Peyer's patch (tissue), 4 donors: ENCODE data around the gene LRRK1.

Source experiments
- POLR2A ChIP-seq, 2 donors: fragments of 450-650 bp; IDR thresholded peaks; one replicate each; pipeline ENCODE4 v1.5.1; 2017; ENCODE audit warnings: antibody characterized with exemption in 2 of 2, mild to moderate bottlenecking in 2 of 2, moderate library complexity in 2 of 2
- TF ChIP-seq, protein P1 (sequence below), 6 experiments: fragments of 450-650 bp in 4 of 6; fragments of 200-600 bp in 2 of 6; sonication (generic) in 1 of 6; IDR thresholded peaks; one replicate each; pipeline ENCODE4 v1.5.1; 2017 to 2019; ENCODE audit warnings: antibody characterized with exemption in 6 of 6, mild to moderate bottlenecking in 3 of 6, moderate library complexity in 1 of 6

- TF ChIP-seq, protein P1, sequence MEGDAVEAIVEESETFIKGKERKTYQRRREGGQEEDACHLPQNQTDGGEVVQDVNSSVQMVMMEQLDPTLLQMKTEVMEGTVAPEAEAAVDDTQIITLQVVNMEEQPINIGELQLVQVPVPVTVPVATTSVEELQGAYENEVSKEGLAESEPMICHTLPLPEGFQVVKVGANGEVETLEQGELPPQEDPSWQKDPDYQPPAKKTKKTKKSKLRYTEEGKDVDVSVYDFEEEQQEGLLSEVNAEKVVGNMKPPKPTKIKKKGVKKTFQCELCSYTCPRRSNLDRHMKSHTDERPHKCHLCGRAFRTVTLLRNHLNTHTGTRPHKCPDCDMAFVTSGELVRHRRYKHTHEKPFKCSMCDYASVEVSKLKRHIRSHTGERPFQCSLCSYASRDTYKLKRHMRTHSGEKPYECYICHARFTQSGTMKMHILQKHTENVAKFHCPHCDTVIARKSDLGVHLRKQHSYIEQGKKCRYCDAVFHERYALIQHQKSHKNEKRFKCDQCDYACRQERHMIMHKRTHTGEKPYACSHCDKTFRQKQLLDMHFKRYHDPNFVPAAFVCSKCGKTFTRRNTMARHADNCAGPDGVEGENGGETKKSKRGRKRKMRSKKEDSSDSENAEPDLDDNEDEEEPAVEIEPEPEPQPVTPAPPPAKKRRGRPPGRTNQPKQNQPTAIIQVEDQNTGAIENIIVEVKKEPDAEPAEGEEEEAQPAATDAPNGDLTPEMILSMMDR (IDR thresholded peaks at IDR 0.05), result no peak
- TF ChIP-seq POLR2A (IDR thresholded peaks at IDR 0.05), result no peak
Measured at GRCh38 chr15:101062471-101063171, 143.5 kb downstream of the LRRK1 start.
